ENCODE measurements around the gene MMD2.

MMD2 gene

DNA sequence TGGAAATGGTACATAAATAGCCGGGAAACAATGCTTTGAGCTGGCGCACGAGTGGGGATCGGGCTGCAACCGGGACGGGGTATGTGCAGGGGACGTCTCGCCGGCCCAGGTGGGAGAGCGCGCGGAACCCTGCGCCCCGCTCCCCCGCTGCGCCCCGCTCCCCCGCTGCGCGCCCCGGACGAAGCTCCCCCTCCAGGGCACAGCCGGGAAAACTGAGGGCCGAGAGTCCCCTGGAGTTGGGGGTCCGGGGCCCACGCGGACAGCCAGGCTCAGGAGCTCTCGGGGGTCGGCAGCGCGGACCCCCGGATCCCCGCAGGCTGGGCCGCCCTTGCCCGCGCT, 76.0 kb downstream of the MMD2 start:
- peak overlapping the region in 9 of 11 experiments; percentile 56 to 79 (median 74); a peak in 17 of 22 replicates for H3K27ac ChIP-seq
- peaks cover 27 to 64% (median 49%) of the 10 kb centered on the region in 10 experiments for H3K4me1 ChIP-seq
- H3K4me3 ChIP-seq: peak overlapping the region; percentile 62 to 90 (median 75)
- H3K27me3 ChIP-seq: peaks cover 0 to 39% (median 0%) of the 10 kb centered on the region in 11 experiments; a peak in 8 of 22 replicates
- no peaks in the 10 kb centered on the region for H3K9me3 ChIP-seq (replicated peaks in 1 of 11)
- peaks cover 0 to 7% (median 0%) of the 10 kb centered on the region in 11 experiments; a peak in 3 of 22 replicates for H3K36me3 ChIP-seq
- no peak for TF ChIP-seq Cebpa-rat (IDR thresholded peaks at IDR 0.05)
- H4K20me1 ChIP-seq: peaks cover 0 to 5% (median 0%) of the 10 kb centered on the region in 11 experiments; a peak in 2 of 22 replicates
- H3K4me2 ChIP-seq: peak overlapping the region; percentile 86 to 100 (median 99)
- peak overlapping the region; percentile 67 to 90 (median 79); a peak in 21 of 22 replicates for H3K9ac ChIP-seq

- no peak for TF ChIP-seq Cebpa-rat (IDR thresholded peaks at IDR 0.05)
- H3K27me3 ChIP-seq: peaks cover 0 to 39% (median 0%) of the 10 kb centered on the region in 11 experiments; a peak in 8 of 22 replicates
- H4K20me1 ChIP-seq: peaks cover 0 to 5% (median 0%) of the 10 kb centered on the region in 11 experiments; a peak in 2 of 22 replicates
- H3K36me3 ChIP-seq: peaks cover 0 to 13% (median 5%) of the 10 kb centered on the region in 11 experiments; a peak in 10 of 22 replicates
- H3K4me2 ChIP-seq: peak overlapping the region; percentile 86 to 100 (median 99)
- H3K4me3 ChIP-seq: peak overlapping the region; percentile 62 to 90 (median 75)
- no peaks in the 10 kb centered on the region for H3K9me3 ChIP-seq (replicated peaks in 1 of 11)
- H3K4me1 ChIP-seq: peaks cover 27 to 69% (median 49%) of the 10 kb centered on the region in 10 experiments
- H3K9ac ChIP-seq: peak overlapping the region in 9 of 11 experiments; percentile 67 to 90 (median 79); a peak in 18 of 22 replicates
- no peak overlapping the region for H3K27ac ChIP-seq
These were observed 76.6 kb downstream of the MMD2 start for GRCh38 chr7:4882169-4883032.

DNA sequence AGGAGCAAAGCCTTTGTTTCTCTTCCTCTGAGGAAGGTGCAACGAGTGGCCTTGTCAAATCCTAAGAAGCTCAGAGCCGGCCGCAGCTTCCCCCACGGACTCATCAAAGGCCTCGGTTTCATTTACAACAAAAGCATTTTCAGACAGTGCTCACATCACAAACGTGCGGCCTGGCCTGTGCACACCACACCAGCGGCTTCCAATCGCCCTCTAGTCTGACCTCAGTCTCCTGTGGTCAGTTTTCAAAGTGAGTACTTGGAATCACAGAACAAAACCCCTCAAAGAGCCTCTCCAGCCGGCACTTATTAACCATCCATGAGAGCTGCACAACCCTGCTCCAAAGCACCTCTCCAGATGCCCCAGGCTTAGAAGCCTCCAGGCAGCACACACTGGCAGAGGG, 78.8 kb downstream of the MMD2 start:
- peaks cover 27 to 70% (median 49%) of the 10 kb centered on the region in 10 experiments for H3K4me1 ChIP-seq
- H3K9me3 ChIP-seq (replicated peaks in 1 of 11): no peaks in the 10 kb centered on the region
- H3K4me2 ChIP-seq: peak overlapping the region; percentile 26 to 99 (median 83)
- H3K4me3 ChIP-seq: peak overlapping the region in 3 of 10 experiments; percentile 23 to 33 (median 32); a peak in 6 of 20 replicates
- peaks cover 0 to 5% (median 0%) of the 10 kb centered on the region in 11 experiments; a peak in 2 of 22 replicates for H4K20me1 ChIP-seq
- peak overlapping the region in 6 of 11 experiments; percentile 11 to 54 (median 40); a peak in 9 of 22 replicates for H3K27ac ChIP-seq
- peak overlapping the region in 8 of 11 experiments; percentile 19 to 68 (median 32); a peak in 13 of 22 replicates for H3K9ac ChIP-seq
- peaks cover 0 to 30% (median 15%) of the 10 kb centered on the region in 11 experiments; a peak in 11 of 22 replicates for H3K36me3 ChIP-seq
- peaks cover 0 to 39% (median 0%) of the 10 kb centered on the region in 11 experiments; a peak in 8 of 22 replicates for H3K27me3 ChIP-seq
- TF ChIP-seq Cebpa-rat (IDR thresholded peaks at IDR 0.05): no peak

GRCh38 chr7:4879396-4880081, 79.4 kb downstream of the MMD2 start:
- peaks cover 0 to 39% (median 0%) of the 10 kb centered on the region in 11 experiments; a peak in 8 of 22 replicates for H3K27me3 ChIP-seq
- H3K27ac ChIP-seq: peak overlapping the region in 6 of 11 experiments; percentile 11 to 54 (median 40); a peak in 9 of 22 replicates
- peak overlapping the region in 2 of 10 experiments; percentile 32 to 33; a peak in 5 of 20 replicates for H3K4me3 ChIP-seq
- peak overlapping the region in 7 of 11 experiments; percentile 19 to 68 (median 36); a peak in 11 of 22 replicates for H3K9ac ChIP-seq
- peaks cover 0 to 5% (median 0%) of the 10 kb centered on the region in 11 experiments; a peak in 2 of 22 replicates for H4K20me1 ChIP-seq
- H3K4me1 ChIP-seq: peaks cover 27 to 70% (median 49%) of the 10 kb centered on the region in 10 experiments
- no peak for TF ChIP-seq Cebpa-rat (IDR thresholded peaks at IDR 0.05)
- peak overlapping the region; percentile 26 to 99 (median 83) for H3K4me2 ChIP-seq
- H3K36me3 ChIP-seq: peaks cover 0 to 31% (median 15%) of the 10 kb centered on the region in 11 experiments; a peak in 11 of 22 replicates
- H3K9me3 ChIP-seq (replicated peaks in 1 of 11): no peaks in the 10 kb centered on the region

GRCh38 chr7:4878336-4879335, 80.4 kb downstream of the MMD2 start:
- H3K27ac ChIP-seq: no peak overlapping the region
- H3K9ac ChIP-seq: peak overlapping the region in 2 of 11 experiments; percentile 39 to 60; a peak in 1 of 22 replicates
- H3K9me3 ChIP-seq (replicated peaks in 1 of 11): no peaks in the 10 kb centered on the region
- H3K4me3 ChIP-seq: no peak overlapping the region
- peaks cover 0 to 39% (median 0%) of the 10 kb centered on the region in 11 experiments; a peak in 8 of 22 replicates for H3K27me3 ChIP-seq
- no peak for TF ChIP-seq Cebpa-rat (IDR thresholded peaks at IDR 0.05)
- H4K20me1 ChIP-seq: peaks cover 0 to 5% (median 0%) of the 10 kb centered on the region in 11 experiments; a peak in 2 of 22 replicates
- H3K36me3 ChIP-seq: peaks cover 0 to 34% (median 15%) of the 10 kb centered on the region in 11 experiments; a peak in 11 of 22 replicates
- H3K4me2 ChIP-seq: peak overlapping the region in 8 of 11 experiments; percentile 77 to 99 (median 84); a peak in 16 of 22 replicates
- peaks cover 27 to 72% (median 53%) of the 10 kb centered on the region in 10 experiments for H3K4me1 ChIP-seq

DNA sequence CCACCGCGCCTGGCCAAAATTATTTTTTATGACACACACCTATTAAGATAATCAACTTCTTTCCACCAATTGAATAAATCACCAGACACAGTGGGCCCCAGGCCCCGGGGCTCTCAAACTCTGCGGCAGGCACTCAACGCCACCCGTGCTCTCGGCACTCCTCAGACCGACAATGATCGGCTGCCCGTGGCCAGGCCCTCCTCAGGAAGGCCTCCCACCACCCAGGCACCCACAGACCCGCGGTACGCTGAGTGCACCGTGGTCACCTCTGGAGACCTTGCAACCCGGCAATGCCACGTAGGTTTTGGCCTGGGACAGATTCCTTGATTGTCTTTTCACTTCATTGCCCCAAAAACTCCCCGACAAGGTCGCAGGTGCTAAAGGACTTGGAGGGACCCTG, 82.4 kb downstream of the MMD2 start:
- H3K4me2 ChIP-seq: no peak overlapping the region
- no peak overlapping the region for H3K4me3 ChIP-seq
- no peak overlapping the region for H3K9ac ChIP-seq
- H3K4me1 ChIP-seq: peaks cover 29 to 79% (median 57%) of the 10 kb centered on the region in 10 experiments
- H3K36me3 ChIP-seq: peaks cover 0 to 34% (median 15%) of the 10 kb centered on the region in 11 experiments; a peak in 11 of 22 replicates
- no peak overlapping the region for H3K27ac ChIP-seq
- H3K27me3 ChIP-seq: peaks cover 0 to 41% (median 8%) of the 10 kb centered on the region in 11 experiments; a peak in 13 of 22 replicates
- H3K9me3 ChIP-seq (replicated peaks in 1 of 11): no peaks in the 10 kb centered on the region
- peaks cover 0 to 11% (median 3%) of the 10 kb centered on the region in 11 experiments; a peak in 7 of 22 replicates for H4K20me1 ChIP-seq
- no peak for TF ChIP-seq Cebpa-rat (IDR thresholded peaks at IDR 0.05)

DNA sequence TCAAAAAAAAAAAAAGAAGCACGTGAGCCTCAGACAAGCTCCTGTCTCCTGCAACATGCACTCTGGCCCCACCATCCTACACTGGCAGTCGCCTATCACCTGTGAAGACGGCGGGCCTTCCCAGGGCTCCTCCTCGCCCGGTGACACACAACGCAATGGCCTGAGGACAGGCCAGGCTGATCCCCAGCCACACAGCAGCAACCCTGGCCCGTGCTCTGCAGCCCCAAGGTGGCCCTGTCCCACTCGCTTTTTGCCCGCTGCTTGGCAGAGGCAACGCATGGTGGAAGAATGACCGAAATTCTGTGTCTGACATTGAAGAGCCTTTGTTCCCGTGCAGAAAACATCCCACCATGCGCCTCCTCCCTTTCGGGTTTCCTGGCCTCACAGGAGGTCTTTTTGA, 83.6 kb downstream of the MMD2 start:
- no peak for TF ChIP-seq Cebpa-rat (IDR thresholded peaks at IDR 0.05)
- Histone ChIP-seq H3K4me3 (no peak overlapping the region), H3K4me1 (peaks cover 32 to 79% (median 58%) of the 10 kb centered on the region in 10 experiments), H4K20me1 (peaks cover 0 to 13% (median 2%) of the 10 kb centered on the region in 11 experiments; a peak in 7 of 22 replicates), H3K36me3 (peaks cover 0 to 34% (median 15%) of the 10 kb centered on the region in 11 experiments; a peak in 11 of 22 replicates), H3K9ac (no peak overlapping the region), H3K9me3 (replicated peaks in 1 of 11) (no peaks in the 10 kb centered on the region), H3K27ac (no peak overlapping the region), H3K4me2 (no peak overlapping the region), H3K27me3 (peaks cover 0 to 49% (median 17%) of the 10 kb centered on the region in 11 experiments; a peak in 13 of 22 replicates)
